Transverse colon (tissue), 4 donors: ENCODE data around the gene TNFAIP8L3. TPM values are rescaled to one million over a fixed set of nuclear protein-coding genes. Genes with fewer than 3 reads are reported as not detected.

Experiments
- DNase-seq: peaks from one replicate; pipeline ENCODE4 v3.0.0-alpha.2; 2019
- H3K27ac ChIP-seq, 4 donors: fragments of 200-600 bp; sonication (generic); 2 replicates each; pipeline ENCODE4 v1.5.1; 2016 to 2018; ENCODE audit warnings: inconsistent platforms in 4 of 4
- H3K27me3 ChIP-seq: fragments of 200-600 bp; sonication (generic); 2 replicates; pipeline ENCODE4 v1.5.1; 2017; ENCODE audit warnings: inconsistent platforms
- H3K36me3 ChIP-seq, 4 donors: fragments of 200-600 bp; sonication (generic); 2 replicates each; pipeline ENCODE4 v1.5.1; 2017 to 2019; ENCODE audit warnings: inconsistent platforms in 4 of 4
- H3K4me1 ChIP-seq, 4 donors: fragments of 200-600 bp; sonication (generic); 2 replicates each; pipeline ENCODE4 v1.5.1; 2017 to 2020; ENCODE audit warnings: inconsistent platforms in 4 of 4
- H3K4me3 ChIP-seq, 4 donors: fragments of 200-600 bp; sonication (generic); 1 replicate in 1 of 4; 2 replicates in 3 of 4; pipeline versions ENCODE4 v1.5.1 to v1.6.1; 2017 to 2019; ENCODE audit warnings: inconsistent platforms in 4 of 4
- H3K9me3 ChIP-seq, 2 donors: fragments of 200-600 bp; sonication (generic); 2 replicates each; pipeline ENCODE4 v1.5.1; 2017 to 2019; ENCODE audit warnings: inconsistent platforms in 2 of 2
- CTCF ChIP-seq, 5 experiments: fragments of 200-600 bp in 3 of 5; fragments of 450-650 bp in 2 of 5; sonication (generic) in 3 of 5; IDR thresholded peaks; 1 replicate in 2 of 5; 2 replicates in 3 of 5; pipeline ENCODE4 v1.5.1; 2016 to 2017; ENCODE audit warnings: antibody characterized with exemption in 5 of 5, inconsistent platforms in 3 of 5, mild to moderate bottlenecking in 2 of 5, moderate library complexity in 1 of 5
- EP300 ChIP-seq: sonication (generic); formaldehyde crosslinking; IDR thresholded peaks from one replicate; pipeline ENCODE4 v1.6.1; 2017; ENCODE audit warnings: antibody characterized with exemption, low read depth
- POLR2A ChIP-seq: fragments of 450-650 bp; IDR thresholded peaks from one replicate; pipeline ENCODE4 v1.6.1; 2016; ENCODE audit warnings: antibody characterized with exemption, mild to moderate bottlenecking, moderate library complexity
- POLR2AphosphoS5 ChIP-seq, 3 donors: sonication (generic); formaldehyde crosslinking; IDR thresholded peaks; one replicate each; pipeline ENCODE4 v1.6.1; 2016; ENCODE audit warnings: antibody characterized with exemption in 3 of 3
- WGBS, 2 donors: methylation state at CpG; one replicate each; pipeline ENCODE4 v1.1.5; 2018; ENCODE audit warnings: low coverage in 1 of 2; 5-methylcytosine and 5-hydroxymethylcytosine counted together
- in situ Hi-C, 4 donors: fragments of 200-750 bp; cut with MboI; loops; one replicate each; pipeline versions ENCODE4 v1.15.0 to v1.15.1; 2017; ENCODE audit warnings: low sequenced_read_pairs in 3 of 4, low pct_ligation_motif_present in 1 of 4, low pct_unique_long_range_greater_than_20kb in 1 of 4
- intact Hi-C: fragments of 100-400 bp; cut with DNase I; formaldehyde crosslinking; loops from one replicate; pipeline ENCODE4 v1.15.1; 2023; ENCODE audit warnings: low total_unique reads
- total RNA-seq, 4 donors: library from RNA; depleted of rRNA; stranded (reverse); fragments of >200 nt; gene quantifications; one replicate each; pipeline ENCODE4 v1.1.0, GENCODE V29; 2016

The TNFAIP8L3 gene
- total RNA-seq, 4 donors from 2014 or later: 6.8 to 35.5 (median 8.6) TPM

GRCh38 chr15:51062736-51063135 is 32.0 kb downstream of the TNFAIP8L3 start:
- Histone ChIP-seq H3K4me3 (no peak overlapping the region), H3K36me3 (no peaks in the 10 kb centered on the region), H3K27me3 (no peaks in the 10 kb centered on the region), H3K4me1 (peaks cover 0 to 7% (median 0%) of the 10 kb centered on the region in 4 donors), H3K27ac (no peak overlapping the region), H3K9me3 (no peaks in the 10 kb centered on the region)
- in situ Hi-C loops (loop anchor here in 1 of 4 donors (25.0 kb wide), 1 partner anchor 100 kb away; no protein-coding TSS in a partner anchor), intact Hi-C loops (no loop called here)
- TF ChIP-seq POLR2A: no peak
- no peak for TF ChIP-seq EP300
- no peak for TF ChIP-seq POLR2AphosphoS5 (IDR thresholded peaks at IDR 0.05)
- TF ChIP-seq CTCF (IDR thresholded peaks at IDR 0.05): no peak
- no peak for DNase-seq
- 80 to 90% methylated on average over 1 of the region's 1 CpG for WGBS, 2 donors

- 30 to 78% methylated on average over 1 to 3 of the region's 3 CpGs for WGBS, 2 donors
These were observed 34.6 kb downstream of the TNFAIP8L3 start for GRCh38 chr15:51060030-51060673.

GRCh38 chr15:51054535-51054934 is 40.2 kb downstream of the TNFAIP8L3 start:
- 93 to 100% methylated on average over 1 of the region's 1 CpG for WGBS, 2 donors
- in situ Hi-C loops: loop anchor here in 1 of 4 donors (25.0 kb wide), 1 partner anchor 92 kb away; no protein-coding TSS in a partner anchor

More at GRCh38 chr15:51060030-51060673, 34.6 kb downstream of the TNFAIP8L3 start:
- Histone ChIP-seq H3K27me3 (no peaks in the 10 kb centered on the region), H3K4me1 (peaks cover 0 to 3% (median 0%) of the 10 kb centered on the region in 4 donors), H3K4me3 (no peak overlapping the region), H3K27ac (no peak overlapping the region), H3K9me3 (no peaks in the 10 kb centered on the region), H3K36me3 (no peaks in the 10 kb centered on the region)
- DNase-seq: no peak
- intact Hi-C loops (no loop called here), in situ Hi-C loops (loop anchor here in 1 of 4 donors (25.0 kb wide), 1 partner anchor 98 kb away; no protein-coding TSS in a partner anchor)
- no peak for TF ChIP-seq EP300
- TF ChIP-seq POLR2A: no peak
- no peak for TF ChIP-seq CTCF (IDR thresholded peaks at IDR 0.05)
- no peak for TF ChIP-seq POLR2AphosphoS5 (IDR thresholded peaks at IDR 0.05)

More at GRCh38 chr15:51054535-51054934, 40.2 kb downstream of the TNFAIP8L3 start:
- DNase-seq: no peak
- H3K27me3 ChIP-seq: no peaks in the 10 kb centered on the region
- no peak overlapping the region for H3K4me3 ChIP-seq
- H3K36me3 ChIP-seq: no peaks in the 10 kb centered on the region
- peaks cover 0 to 9% (median 2%) of the 10 kb centered on the region in 4 donors for H3K4me1 ChIP-seq
- intact Hi-C loops: no loop called here
- no peaks in the 10 kb centered on the region for H3K9me3 ChIP-seq
- no peak overlapping the region for H3K27ac ChIP-seq
- no peak for TF ChIP-seq EP300
- TF ChIP-seq POLR2A: no peak
- no peak for TF ChIP-seq CTCF (IDR thresholded peaks at IDR 0.05)
- no peak for TF ChIP-seq POLR2AphosphoS5 (IDR thresholded peaks at IDR 0.05)
